ENCODE data around the gene CSTB. TPM values are rescaled to one million over a fixed set of nuclear protein-coding genes. Genes with fewer than 3 reads are reported as not detected.
"Not testable (repeated sequence)": the region's sequence is repeated elsewhere in the genome, so short reads cannot be mapped to it uniquely, and the experiment has no call there.

The CSTB gene
- total RNA-seq, 1 experiment from 2014 or later = 49.9 TPM

- H3K4me3 Mint-ChIP-seq (ENCODE audit: unreplicated experiment); intact Hi-C loops (cut with micrococcal nuclease; ENCODE audit: unreplicated experiment); CTCF ChIA-PET; DNase-seq; H3K9me3 Mint-ChIP-seq (ENCODE audit: unreplicated experiment); H3K4me1 Mint-ChIP-seq (ENCODE audit: low read depth, unreplicated experiment); H3K36me3 ChIP-seq (ENCODE audit: control insufficient read depth, insufficient read depth, low read length); POLR2A ChIA-PET; H3K4me3 ChIP-seq (ENCODE audit: low read depth, low read length); H3K9me3 ChIP-seq; H3K27ac Mint-ChIP-seq (ENCODE audit: unreplicated experiment); H3K4me1 ChIP-seq; H3K27me3 Mint-ChIP-seq (ENCODE audit: insufficient read depth, unreplicated experiment); BruUV-seq (replicated peaks); H3K27me3 ChIP-seq (replicated peaks; ENCODE audit: control insufficient read depth, insufficient read depth, low read length); H3K36me3 Mint-ChIP-seq (ENCODE audit: insufficient read depth, unreplicated experiment): not testable (repeated sequence)
Observed at GRCh38 chr21:43822166-43822565, 46.1 kb upstream of the CSTB start.

- ChIA-PET POLR2A (no interaction called here), CTCF (interaction anchor here (1.0 kb wide), 1 partner anchor 155 kb away, joined by 3 read pairs; no protein-coding TSS in a partner anchor)
- Mint-ChIP-seq H3K9me3 (ENCODE audit: unreplicated experiment) (no peaks in the 10 kb centered on the region), H3K4me3 (ENCODE audit: unreplicated experiment) (no peak overlapping the region), H3K27ac (ENCODE audit: unreplicated experiment) (no peak overlapping the region), H3K36me3 (ENCODE audit: insufficient read depth, unreplicated experiment) (no peaks in the 10 kb centered on the region), H3K4me1 (ENCODE audit: low read depth, unreplicated experiment) (peaks cover 7% of the 10 kb centered on the region), H3K27me3 (ENCODE audit: insufficient read depth, unreplicated experiment) (no peaks in the 10 kb centered on the region)
- Histone ChIP-seq H3K27me3 (replicated peaks; ENCODE audit: control insufficient read depth, insufficient read depth, low read length) (no peaks in the 10 kb centered on the region), H3K4me3 (ENCODE audit: low read depth, low read length) (no peak overlapping the region), H3K9me3 (no peaks in the 10 kb centered on the region), H3K36me3 (ENCODE audit: control insufficient read depth, insufficient read depth, low read length) (no peaks in the 10 kb centered on the region), H3K4me1 (no peaks in the 10 kb centered on the region)
- TF ChIP-seq CTCF (IDR thresholded peaks at IDR 0.05; ENCODE audit: insufficient read depth in 1 of 2, low read depth in 1 of 2, low read length in 1 of 2, severe bottlenecking in 1 of 2, unreplicated experiment in 1 of 2) = no peak
- BruUV-seq (replicated peaks) = no TSS peak
- intact Hi-C loops (cut with micrococcal nuclease; ENCODE audit: unreplicated experiment) = no loop called here
- no peak for DNase-seq
Observed at GRCh38 chr21:43820466-43820865, 44.4 kb upstream of the CSTB start.

GRCh38 chr21:43819511-43820405 is 43.6 kb upstream of the CSTB start:
- H3K4me3 ChIP-seq (ENCODE audit: low read depth, low read length) = no peak overlapping the region
- Mint-ChIP-seq H3K36me3 (ENCODE audit: insufficient read depth, unreplicated experiment) (peaks cover 4% of the 10 kb centered on the region), H3K4me1 (ENCODE audit: low read depth, unreplicated experiment) (peaks cover 10% of the 10 kb centered on the region), H3K4me3 (ENCODE audit: unreplicated experiment) (no peak overlapping the region), H3K27ac (ENCODE audit: unreplicated experiment) (no peak overlapping the region), H3K27me3 (ENCODE audit: insufficient read depth, unreplicated experiment) (no peaks in the 10 kb centered on the region), H3K9me3 (ENCODE audit: unreplicated experiment) (no peaks in the 10 kb centered on the region)
- DNase-seq = peak in 1 of 2 experiments; percentile 31
- no peak for TF ChIP-seq CTCF (IDR thresholded peaks at IDR 0.05; ENCODE audit: insufficient read depth in 1 of 2, low read depth in 1 of 2, low read length in 1 of 2, severe bottlenecking in 1 of 2, unreplicated experiment in 1 of 2)
- ChIA-PET CTCF (interaction anchor here (1.0 kb wide), 1 partner anchor 156 kb away, joined by 3 read pairs; no protein-coding TSS in a partner anchor), POLR2A (no interaction called here)
- no peaks in the 10 kb centered on the region for H3K27me3 ChIP-seq (replicated peaks; ENCODE audit: control insufficient read depth, insufficient read depth, low read length)
- BruUV-seq (replicated peaks) = no TSS peak
- H3K36me3 ChIP-seq (ENCODE audit: control insufficient read depth, insufficient read depth, low read length) = no peaks in the 10 kb centered on the region
- no peaks in the 10 kb centered on the region for H3K9me3 ChIP-seq
- H3K4me1 ChIP-seq = no peaks in the 10 kb centered on the region; the same call in 1 of the 2 replicates
- intact Hi-C loops (cut with micrococcal nuclease; ENCODE audit: unreplicated experiment) = no loop called here
